GM19240 (cell line): ENCODE measurements around the gene WDR48.

Experiments used
- DNase-seq: peaks from one replicate; pipeline ENCODE4 v3.0.0; 2011; ENCODE audit warnings: low spot score; ENCODE audit not compliant: insufficient read length

The WDR48 gene

DNA sequence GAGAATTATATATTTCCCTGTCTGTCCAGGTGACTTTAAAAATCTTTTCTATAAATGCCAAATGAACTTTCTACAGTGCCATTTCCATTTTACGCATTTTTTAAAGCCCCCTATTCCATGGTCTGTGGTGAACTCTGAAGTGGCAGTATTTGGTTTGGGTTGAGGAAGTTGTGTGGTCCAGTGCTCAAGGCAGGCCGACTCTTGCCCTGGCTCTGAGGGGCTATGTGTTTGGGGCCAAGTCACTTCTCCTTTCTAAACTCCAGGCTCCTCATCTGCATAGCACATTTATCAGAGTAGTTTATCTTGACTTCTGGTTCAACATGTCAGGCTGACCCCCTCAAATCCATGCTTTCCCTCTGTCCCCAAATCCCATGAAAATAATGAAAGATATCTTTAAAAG is 69.8 kb downstream of the WDR48 start:
- DNase-seq, result no peak

DNA sequence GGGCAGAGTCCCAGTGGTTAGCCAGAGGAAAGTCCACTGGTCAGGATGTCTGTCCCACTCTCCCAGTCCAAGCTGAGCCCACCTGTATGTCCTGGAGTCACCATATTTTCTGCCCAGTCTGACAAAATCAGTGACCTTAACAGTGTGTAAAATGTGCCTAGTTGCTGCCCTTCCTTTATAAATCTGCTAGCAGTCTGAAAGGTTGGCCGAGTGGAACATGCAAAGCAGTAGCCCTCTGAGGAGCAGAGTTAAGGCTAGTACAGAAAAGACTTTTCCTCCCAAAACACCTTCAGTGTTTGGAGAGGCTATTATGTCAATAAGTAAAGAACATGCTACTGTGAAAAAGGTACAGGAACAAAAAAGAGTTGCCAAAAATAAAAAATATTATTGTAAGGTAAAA is 71.0 kb downstream of the WDR48 start:
- DNase-seq, result no peak

DNA sequence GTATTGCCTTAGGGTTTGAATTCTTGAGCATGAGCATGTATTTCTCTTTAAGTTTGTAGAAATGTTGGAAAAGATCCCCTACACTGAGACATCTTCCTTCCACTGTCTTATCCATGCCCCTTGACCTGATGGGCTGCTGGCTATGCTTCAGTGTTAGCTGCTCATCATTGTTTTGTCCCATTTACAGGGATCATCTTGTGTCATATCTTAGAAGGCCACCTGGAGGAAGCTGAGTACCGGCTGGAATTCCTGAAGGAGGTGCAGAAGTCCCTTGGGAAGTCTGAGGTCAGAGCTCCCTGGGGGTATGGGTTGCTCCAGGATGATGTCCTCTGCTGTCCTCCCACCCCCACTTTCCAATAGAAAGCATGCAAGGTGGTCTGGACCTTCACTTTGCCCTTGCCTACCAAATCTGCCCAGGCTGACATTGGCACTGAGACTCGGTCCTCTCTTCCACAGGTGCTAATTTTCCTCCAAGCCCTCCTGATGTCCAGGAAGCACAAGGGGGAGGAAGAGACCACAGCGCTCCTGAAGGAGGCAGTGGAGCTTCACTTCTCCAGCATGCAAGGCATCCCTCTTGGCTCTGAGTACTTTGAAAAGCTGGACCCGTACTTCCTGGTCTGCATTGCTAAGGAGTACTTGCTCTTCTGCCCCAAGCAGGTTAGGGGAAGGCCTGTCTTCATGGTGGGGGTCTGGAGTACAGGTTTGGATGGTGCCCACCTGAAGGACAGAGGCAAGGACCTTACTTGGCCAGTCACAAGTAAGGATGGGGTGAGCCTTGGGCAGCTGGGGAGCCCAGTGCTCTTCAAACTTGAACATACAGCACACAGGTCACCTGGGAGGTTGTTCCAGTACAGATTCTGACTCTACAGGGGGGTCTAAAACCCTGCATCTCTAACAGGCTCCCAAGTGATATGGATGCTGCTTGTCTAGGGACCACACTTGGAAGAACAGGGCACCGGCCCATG is 73.3 kb downstream of the WDR48 start:
- no peak for DNase-seq

DNA sequence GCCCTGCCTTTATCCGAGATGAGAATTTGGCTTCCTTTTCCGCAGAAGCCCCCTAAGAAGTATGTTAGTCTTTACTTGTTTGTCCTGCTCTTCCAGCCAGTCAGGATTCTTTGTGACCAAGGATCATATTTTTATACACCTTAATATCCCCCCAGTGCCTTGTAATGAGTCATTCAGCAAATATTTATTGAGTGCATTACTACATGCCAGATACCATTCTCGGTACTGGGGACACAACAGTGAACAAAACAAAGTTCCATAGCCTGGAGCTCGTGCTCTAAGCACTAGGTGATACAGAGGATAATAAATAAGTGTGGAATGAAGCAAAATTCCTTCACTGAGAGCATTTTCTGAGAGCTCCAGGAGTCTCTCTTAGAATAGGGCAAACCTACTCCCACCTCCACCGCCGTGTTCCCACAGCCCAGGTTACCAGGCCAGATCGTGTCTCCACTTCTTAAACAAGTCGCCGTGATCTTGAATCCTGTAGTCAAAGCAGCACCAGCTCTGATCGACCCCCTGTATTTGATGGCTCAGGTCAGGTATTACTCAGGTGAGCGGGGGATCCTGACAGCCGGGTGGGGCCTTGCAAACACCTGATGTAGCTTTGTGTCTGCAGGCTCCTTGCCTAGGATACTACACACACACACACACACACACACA is 74.2 kb downstream of the WDR48 start:
- no peak for DNase-seq

DNA sequence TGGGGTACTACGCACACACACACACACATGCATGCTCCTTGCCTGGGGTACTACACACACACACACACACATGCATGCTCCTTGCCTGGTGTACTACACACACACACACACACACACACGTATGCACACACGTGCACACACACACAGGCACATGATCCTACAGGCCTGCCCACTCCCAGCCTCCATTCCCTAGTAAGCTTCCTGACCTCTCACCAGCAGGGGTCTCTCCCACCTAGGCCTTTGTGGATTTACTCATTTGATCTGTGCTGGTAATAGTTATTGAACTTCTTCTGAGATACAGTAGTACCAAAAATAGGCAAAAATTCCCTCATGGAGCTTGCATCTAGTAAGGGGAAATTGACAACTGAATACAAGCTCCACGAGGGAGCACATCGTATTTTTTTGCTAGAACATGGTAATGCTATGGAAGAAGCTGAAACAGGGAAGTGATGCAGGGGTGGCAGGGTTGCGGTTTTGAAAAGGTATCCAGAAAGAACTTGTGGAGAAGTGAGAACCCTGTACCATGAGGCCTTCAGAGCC is 74.8 kb downstream of the WDR48 start:
- no peak for DNase-seq

GRCh38 chr3:39127269-39127907 is 75.6 kb downstream of the WDR48 start:
- DNase-seq, result no peak

GRCh38 chr3:39127908-39128304 is 76.1 kb downstream of the WDR48 start:
- no peak for DNase-seq

DNA sequence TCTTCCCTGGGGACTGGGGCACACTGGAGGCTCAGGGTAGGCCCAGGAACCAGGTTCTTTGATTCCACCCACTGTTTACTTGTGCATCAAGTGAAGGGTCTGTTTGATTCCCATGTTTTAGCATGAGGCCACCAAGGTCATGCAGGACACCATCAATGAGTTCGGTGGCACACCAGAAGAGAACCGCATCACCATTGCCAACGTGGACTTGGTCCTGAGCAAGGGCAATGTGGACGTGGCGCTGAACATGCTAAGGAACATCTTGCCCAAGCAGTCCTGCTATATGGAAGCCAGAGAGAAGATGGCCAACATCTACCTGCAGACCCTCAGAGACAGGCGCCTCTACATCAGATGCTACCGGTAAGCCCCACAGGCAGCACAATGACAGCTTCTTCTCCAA is 77.1 kb downstream of the WDR48 start:
- no peak for DNase-seq

DNA sequence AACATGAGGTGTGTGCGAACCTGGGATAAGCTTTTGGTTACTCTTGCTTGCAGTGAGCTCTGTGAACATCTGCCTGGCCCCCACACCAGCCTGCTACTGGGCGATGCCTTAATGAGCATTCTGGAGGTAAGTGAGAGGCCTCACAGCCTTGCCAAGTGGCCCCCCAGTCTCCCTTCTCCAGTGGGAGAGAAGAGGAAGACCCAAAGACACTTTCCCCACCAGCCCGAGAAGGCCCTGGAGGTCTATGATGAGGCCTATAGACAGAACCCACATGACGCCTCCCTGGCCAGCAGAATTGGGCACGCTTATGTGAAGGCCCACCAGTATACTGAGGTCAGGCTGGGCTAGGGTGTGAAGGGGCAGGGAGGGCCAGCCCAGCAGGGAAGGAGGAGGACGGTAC is 78.2 kb downstream of the WDR48 start:
- DNase-seq, result no peak

DNA sequence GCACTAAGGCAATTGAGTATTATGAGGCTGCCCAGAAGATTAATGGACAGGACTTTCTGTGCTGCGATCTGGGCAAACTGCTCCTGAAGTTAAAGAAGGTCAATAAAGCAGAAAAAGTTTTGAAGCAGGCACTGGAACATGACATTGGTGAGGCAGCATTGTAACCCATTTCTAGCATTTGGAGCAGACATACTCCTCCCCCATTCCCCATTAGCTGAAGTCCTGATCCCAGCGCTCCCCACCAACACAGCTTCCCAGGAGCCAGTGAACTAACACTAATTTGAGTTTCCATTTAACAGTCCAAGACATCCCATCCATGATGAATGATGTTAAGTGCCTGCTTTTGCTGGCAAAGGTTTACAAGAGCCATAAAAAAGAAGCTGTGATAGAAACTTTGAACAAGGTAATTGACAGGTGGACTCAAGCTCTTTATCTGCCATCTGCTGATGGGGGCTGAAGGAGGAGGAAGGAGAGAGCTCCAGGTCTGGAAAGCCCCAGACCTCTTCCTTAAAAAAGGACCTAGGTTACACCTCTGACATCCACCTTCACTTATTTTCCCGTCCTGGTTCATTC is 79.0 kb downstream of the WDR48 start:
- DNase-seq, result no peak

DNA sequence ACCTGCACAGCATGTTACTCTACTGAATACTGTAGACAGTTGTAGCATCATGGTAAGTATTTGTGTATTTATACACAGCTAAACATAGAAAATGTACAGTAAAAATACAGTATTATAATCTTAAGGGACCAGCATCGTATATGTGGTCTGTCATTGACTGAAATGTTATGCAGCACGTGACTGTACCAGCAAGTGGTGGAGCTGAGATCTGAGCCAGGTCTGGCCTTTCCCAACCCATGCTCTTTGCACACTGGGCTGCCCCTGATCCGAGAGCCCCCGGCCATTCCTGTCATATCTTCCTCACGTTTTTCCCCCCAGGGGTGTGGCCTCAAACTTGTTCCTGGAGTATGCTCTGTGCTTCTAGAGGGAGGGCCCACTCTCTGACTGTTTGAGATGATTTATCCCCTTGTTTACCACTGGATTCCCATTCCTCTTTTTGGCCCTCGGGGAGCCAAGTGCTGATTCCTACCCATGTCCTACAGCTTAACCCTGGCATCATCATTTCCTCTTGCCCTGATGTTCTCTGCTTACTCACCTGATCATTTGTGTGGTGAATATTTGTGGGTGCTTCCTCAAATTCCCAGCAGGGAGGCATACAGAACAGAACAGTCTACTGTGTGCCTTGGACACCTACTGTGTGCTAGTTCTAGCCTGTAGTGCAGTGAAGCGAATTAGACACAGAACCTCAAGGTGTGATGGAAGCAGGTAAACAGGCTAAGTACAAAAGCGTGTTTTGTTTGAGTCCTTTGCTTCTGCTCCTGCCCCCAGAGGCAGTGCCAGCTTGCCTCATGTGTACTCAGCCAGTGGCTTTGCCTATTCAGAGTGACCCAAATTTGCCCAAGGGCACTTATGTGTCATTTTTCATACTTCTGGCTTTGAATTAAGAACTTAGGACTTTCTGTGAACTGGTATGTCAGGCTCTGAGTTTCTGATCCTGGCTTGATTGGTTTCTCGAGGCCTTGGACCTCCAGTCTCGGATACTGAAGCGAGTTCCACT is 80.6 kb downstream of the WDR48 start:
- DNase-seq, result no peak

GRCh38 chr3:39133093-39133490 is 81.3 kb downstream of the WDR48 start:
- DNase-seq, result no peak

- no peak for DNase-seq
Measured at GRCh38 chr3:39133822-39134221, 82.0 kb downstream of the WDR48 start.

DNA sequence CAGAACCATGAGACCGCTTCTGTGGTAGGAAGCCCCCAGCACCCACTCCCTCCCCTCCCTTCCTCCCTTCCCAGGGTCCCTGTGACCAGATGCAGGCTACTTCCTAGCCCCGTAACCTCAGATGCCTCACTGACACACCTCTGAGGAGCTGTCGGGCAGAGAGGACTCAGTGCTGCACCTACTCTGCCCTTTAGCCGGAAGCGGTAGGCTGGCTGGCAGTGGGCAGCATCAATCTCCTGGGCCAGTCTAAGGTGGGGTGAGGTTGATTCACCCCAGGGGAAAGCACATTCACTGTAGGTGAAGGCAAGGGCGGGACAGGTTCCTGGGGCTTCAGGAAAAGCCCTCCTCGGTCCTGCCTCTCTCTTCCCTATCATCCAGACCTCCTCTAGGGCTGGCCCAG is 82.5 kb downstream of the WDR48 start:
- no peak for DNase-seq

- no peak for DNase-seq
Measured at GRCh38 chr3:39135170-39135805, 83.5 kb downstream of the WDR48 start.

GRCh38 chr3:39136533-39137434 is 85.0 kb downstream of the WDR48 start:
- DNase-seq, result no peak

- DNase-seq, result no peak
Measured at GRCh38 chr3:39137435-39137936, 85.7 kb downstream of the WDR48 start.

DNA sequence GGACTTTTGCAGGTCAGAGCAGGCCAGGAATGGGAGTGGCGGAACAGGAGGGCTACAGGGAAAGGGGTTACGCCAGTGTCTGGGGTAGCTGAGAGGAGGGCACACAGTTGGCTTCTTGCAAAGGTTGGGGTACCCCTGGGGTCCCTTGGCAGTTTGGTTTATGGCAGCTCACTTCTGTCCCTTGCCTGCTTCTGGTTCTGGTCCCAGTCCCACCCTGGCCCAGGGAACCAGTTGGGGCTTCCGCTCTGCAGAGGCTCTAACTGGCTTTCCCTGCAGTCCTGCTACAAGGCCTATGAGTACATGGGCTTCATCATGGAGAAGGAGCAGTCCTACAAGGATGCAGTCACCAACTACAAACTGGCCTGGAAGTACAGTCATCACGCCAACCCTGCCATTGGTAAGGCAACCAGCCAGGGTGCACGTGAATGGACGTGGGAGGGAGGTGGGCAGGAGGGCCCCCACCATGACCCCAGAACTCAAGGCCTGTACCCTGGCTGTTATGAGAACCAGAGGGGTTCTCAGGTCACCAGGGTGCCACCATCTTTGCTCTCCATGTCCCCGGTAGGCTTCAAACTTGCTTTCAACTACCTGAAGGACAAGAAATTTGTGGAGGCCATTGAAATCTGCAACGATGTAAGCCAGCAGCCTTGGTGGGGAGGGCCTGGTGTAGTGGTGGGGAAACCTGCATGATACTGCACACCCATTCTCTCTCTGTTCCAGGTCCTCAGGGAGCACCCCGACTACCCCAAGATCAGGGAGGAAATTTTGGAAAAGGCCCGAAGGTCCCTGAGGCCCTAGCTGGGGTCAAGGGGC is 86.4 kb downstream of the WDR48 start:
- no peak for DNase-seq
